Panc1 (cell line): ENCODE measurements around the gene CHST5. TPM values are rescaled to one million over a fixed set of nuclear protein-coding genes. Genes with fewer than 3 reads are reported as not detected.

Source experiments
- ATAC-seq: fragments of 200-7000 bp; cut with Tn5 transposase; 2 replicates; pipeline ENCODE4 v1.9.1; 2020; ENCODE audit warnings: mild to moderate bottlenecking, moderate library complexity
- BruUV-seq: library from RNA; stranded (reverse); fragments of 400-500 nt; replicated peaks from 2 replicates; lab custom pipeline; 2021; lab: Mats Ljungman, UMichigan
- CTCF ChIA-PET: fragments of 300-600 bp; sonication (Branson Sonifier 250); formaldehyde crosslinking; loops from one replicate; lab custom pipeline; 2022; ENCODE audit warnings: antibody characterized with exemption; lab: Charles Lee
- POLR2A ChIA-PET: fragments of 300-600 bp; sonication (Branson Sonifier 250); formaldehyde crosslinking; loops from one replicate; lab custom pipeline; 2022; ENCODE audit warnings: antibody characterized with exemption; lab: Charles Lee
- DNase-seq: peaks from one replicate; pipeline ENCODE4 v3.0.0-alpha.2; 2010; ENCODE audit warnings: low read depth, low spot score
- H3K27ac ChIP-seq: 2 replicates; pipeline ENCODE4 v1.5.1; 2011; ENCODE audit warnings: mild to moderate bottlenecking, low read length, inconsistent platforms
- H3K27me3 ChIP-seq: fragments of 200-500 bp; sonication (Bioruptor generic); 2 replicates; pipeline ENCODE4 v1.6.0; 2014; ENCODE audit warnings: low read length, inconsistent platforms; ENCODE audit not compliant: control insufficient read depth, insufficient read depth
- H3K36me3 ChIP-seq: fragments of 200-500 bp; sonication (Bioruptor generic); 2 replicates; pipeline ENCODE4 v1.5.1; 2014; ENCODE audit warnings: inconsistent platforms, mild to moderate bottlenecking, low read length, moderate library complexity; ENCODE audit not compliant: control insufficient read depth, insufficient read depth
- H3K4me1 ChIP-seq: 2 replicates; pipeline ENCODE4 v1.5.1; 2011; ENCODE audit warnings: inconsistent platforms, mild to moderate bottlenecking, low read length, moderate library complexity; ENCODE audit not compliant: control insufficient read depth, insufficient read depth
- H3K4me3 ChIP-seq, 2 experiments: 2 replicates each; pipeline ENCODE4 v1.5.1; 2011 to 2012; ENCODE audit warnings: low read depth in 2 of 2, low read length in 2 of 2, mild to moderate bottlenecking in 2 of 2, inconsistent platforms in 1 of 2, moderate library complexity in 1 of 2
- H3K9me3 ChIP-seq: fragments of 200-500 bp; sonication (Bioruptor generic); 2 replicates; pipeline ENCODE4 v1.5.1; 2014; ENCODE audit warnings: low read depth, mild to moderate bottlenecking, inconsistent platforms, low read length, moderate library complexity; ENCODE audit not compliant: control insufficient read depth, insufficient read depth
- POLR2AphosphoS5 ChIP-seq: IDR thresholded peaks from 2 replicates; pipeline ENCODE4 v1.6.1; 2012; ENCODE audit warnings: mild to moderate bottlenecking, low read depth, low read length, moderate library complexity
- SIN3A ChIP-seq: IDR thresholded peaks from 2 replicates; pipeline ENCODE4 v1.6.1; 2012; ENCODE audit warnings: low read depth, mild to moderate bottlenecking, low read length, moderate library complexity, borderline replicate concordance; ENCODE audit not compliant: insufficient read depth
- TCF7L2 ChIP-seq: IDR thresholded peaks from 2 replicates; pipeline ENCODE4 v1.6.1; 2011; ENCODE audit warnings: mild to moderate bottlenecking, low read depth, low read length, inconsistent platforms
- in situ Hi-C: cut with HindIII; loops from 2 replicates; pipeline ENCODE4 v1.10.0; 2016; ENCODE audit warnings: low sequenced_read_pairs, low pct_unique_long_range_greater_than_20kb
- intact Hi-C: fragments of 100-400 bp; cut with micrococcal nuclease; formaldehyde crosslinking; loops from one replicate; pipeline ENCODE4 v1.10.0; 2022; ENCODE audit not compliant: unreplicated experiment
- total RNA-seq: library from RNA; stranded (reverse); gene quantifications from one replicate; pipeline ENCODE4 v1.2.1, GENCODE V29; 2021; ENCODE audit not compliant: unreplicated experiment
- TF ChIP-seq, protein P1 (sequence below), 2 experiments: IDR thresholded peaks; 2 replicates each; pipeline ENCODE4 v1.6.1; 2011 to 2012; ENCODE audit warnings: low read depth in 2 of 2, control low read depth in 1 of 2, low read length in 1 of 2, mild to moderate bottlenecking in 1 of 2, moderate library complexity in 1 of 2; ENCODE audit not compliant: insufficient read depth in 1 of 2
- TF ChIP-seq, protein P2 (sequence below): fragments of 450-650 bp; IDR thresholded peaks from 2 replicates; pipeline ENCODE4 v1.5.1; 2017; ENCODE audit warnings: mild to moderate bottlenecking

CHST5 gene
- total RNA-seq, 1 experiment from 2014 or later = 0.15 TPM

DNA sequence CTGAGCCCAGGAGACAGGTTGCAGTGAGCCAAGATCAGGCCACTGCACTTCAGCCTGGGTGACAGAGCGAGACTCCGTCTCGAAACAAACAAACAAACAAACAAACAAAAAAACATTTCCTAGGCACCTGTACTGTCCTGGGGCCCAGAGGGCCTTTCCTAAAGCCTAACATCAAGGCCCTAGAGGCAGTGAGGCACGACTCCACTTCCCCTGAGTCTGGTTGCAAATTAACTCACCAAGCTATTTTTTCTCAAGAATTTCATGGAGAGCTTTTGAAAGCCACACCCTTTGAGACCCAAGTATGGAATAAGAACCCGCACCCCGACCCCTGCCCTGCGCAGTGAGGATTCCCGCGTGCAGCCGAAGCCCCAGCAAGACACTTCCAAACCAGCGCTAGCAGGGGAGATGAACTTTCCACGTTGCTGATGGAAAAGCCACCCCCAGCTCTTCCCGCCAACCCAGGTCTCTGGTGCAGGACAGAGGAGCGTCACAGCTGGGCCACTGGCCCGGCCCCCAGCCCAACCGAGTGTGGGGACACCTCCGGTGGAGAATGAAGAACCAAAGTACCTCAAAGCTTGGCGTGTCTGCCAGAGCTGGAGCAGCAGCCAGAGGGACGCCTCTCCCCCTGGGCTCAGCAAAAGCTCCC, 1.2 kb downstream of the CHST5 start:
- H3K4me3 ChIP-seq = no peak overlapping the region
- in situ Hi-C loops (no loop called here), intact Hi-C loops (no loop called here)
- POLR2A ChIA-PET = no interaction called here
- ATAC-seq (no peak), DNase-seq (no peak)
- H3K9me3 ChIP-seq = no peaks in the 10 kb centered on the region
- CTCF ChIA-PET = no interaction called here
- TF ChIP-seq SIN3A (no peak), TCF7L2 (no peak), POLR2AphosphoS5 (no peak)
- TF ChIP-seq, protein P1, sequence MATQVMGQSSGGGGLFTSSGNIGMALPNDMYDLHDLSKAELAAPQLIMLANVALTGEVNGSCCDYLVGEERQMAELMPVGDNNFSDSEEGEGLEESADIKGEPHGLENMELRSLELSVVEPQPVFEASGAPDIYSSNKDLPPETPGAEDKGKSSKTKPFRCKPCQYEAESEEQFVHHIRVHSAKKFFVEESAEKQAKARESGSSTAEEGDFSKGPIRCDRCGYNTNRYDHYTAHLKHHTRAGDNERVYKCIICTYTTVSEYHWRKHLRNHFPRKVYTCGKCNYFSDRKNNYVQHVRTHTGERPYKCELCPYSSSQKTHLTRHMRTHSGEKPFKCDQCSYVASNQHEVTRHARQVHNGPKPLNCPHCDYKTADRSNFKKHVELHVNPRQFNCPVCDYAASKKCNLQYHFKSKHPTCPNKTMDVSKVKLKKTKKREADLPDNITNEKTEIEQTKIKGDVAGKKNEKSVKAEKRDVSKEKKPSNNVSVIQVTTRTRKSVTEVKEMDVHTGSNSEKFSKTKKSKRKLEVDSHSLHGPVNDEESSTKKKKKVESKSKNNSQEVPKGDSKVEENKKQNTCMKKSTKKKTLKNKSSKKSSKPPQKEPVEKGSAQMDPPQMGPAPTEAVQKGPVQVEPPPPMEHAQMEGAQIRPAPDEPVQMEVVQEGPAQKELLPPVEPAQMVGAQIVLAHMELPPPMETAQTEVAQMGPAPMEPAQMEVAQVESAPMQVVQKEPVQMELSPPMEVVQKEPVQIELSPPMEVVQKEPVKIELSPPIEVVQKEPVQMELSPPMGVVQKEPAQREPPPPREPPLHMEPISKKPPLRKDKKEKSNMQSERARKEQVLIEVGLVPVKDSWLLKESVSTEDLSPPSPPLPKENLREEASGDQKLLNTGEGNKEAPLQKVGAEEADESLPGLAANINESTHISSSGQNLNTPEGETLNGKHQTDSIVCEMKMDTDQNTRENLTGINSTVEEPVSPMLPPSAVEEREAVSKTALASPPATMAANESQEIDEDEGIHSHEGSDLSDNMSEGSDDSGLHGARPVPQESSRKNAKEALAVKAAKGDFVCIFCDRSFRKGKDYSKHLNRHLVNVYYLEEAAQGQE (IDR thresholded peaks at IDR 0.05; ENCODE audit: insufficient read depth in 1 of 2, low read depth in 2 of 2, low read length in 1 of 2) = no peak
- TF ChIP-seq, protein P2, sequence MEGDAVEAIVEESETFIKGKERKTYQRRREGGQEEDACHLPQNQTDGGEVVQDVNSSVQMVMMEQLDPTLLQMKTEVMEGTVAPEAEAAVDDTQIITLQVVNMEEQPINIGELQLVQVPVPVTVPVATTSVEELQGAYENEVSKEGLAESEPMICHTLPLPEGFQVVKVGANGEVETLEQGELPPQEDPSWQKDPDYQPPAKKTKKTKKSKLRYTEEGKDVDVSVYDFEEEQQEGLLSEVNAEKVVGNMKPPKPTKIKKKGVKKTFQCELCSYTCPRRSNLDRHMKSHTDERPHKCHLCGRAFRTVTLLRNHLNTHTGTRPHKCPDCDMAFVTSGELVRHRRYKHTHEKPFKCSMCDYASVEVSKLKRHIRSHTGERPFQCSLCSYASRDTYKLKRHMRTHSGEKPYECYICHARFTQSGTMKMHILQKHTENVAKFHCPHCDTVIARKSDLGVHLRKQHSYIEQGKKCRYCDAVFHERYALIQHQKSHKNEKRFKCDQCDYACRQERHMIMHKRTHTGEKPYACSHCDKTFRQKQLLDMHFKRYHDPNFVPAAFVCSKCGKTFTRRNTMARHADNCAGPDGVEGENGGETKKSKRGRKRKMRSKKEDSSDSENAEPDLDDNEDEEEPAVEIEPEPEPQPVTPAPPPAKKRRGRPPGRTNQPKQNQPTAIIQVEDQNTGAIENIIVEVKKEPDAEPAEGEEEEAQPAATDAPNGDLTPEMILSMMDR = no peak
- H3K36me3 ChIP-seq = no peaks in the 10 kb centered on the region
- no peaks in the 10 kb centered on the region for H3K4me1 ChIP-seq
- H3K27me3 ChIP-seq = no peaks in the 10 kb centered on the region
- no TSS peak for BruUV-seq
- H3K27ac ChIP-seq = no peak overlapping the region

DNA sequence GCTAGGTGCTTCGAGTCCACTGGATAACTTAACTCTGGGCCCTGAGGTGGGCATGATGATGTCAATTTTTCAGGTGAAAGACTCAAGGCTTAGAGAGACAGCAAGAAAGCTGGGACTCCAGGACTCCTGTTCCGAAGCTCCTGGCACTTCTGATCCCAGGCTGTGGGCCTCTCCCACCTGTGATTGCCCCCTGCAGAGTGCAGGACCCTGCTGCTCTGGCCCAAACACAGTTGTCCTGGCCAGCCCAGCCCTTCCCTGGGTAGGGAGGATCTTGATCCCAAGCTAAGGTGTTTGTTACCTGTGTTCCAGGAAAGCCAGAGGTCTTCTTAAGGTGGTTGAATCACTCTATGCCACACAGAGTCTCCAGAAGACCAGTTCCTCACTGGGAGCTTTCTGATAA, 3.1 kb downstream of the CHST5 start:
- ATAC-seq (no peak), DNase-seq (no peak)
- no peaks in the 10 kb centered on the region for H3K9me3 ChIP-seq
- no peak overlapping the region for H3K27ac ChIP-seq
- H3K4me1 ChIP-seq = no peaks in the 10 kb centered on the region
- no peaks in the 10 kb centered on the region for H3K27me3 ChIP-seq
- intact Hi-C loops = no loop called here
- H3K4me3 ChIP-seq = no peak overlapping the region
- BruUV-seq = no TSS peak
- H3K36me3 ChIP-seq = no peaks in the 10 kb centered on the region
- POLR2A ChIA-PET = no interaction called here
- TF ChIP-seq, protein P1 (IDR thresholded peaks at IDR 0.05; ENCODE audit: insufficient read depth in 1 of 2, low read depth in 2 of 2, low read length in 1 of 2) = no peak
- TF ChIP-seq POLR2AphosphoS5 = no peak
- TF ChIP-seq TCF7L2 = no peak
- TF ChIP-seq SIN3A = no peak
- TF ChIP-seq, protein P2 = no peak
- in situ Hi-C loops = no loop called here
- CTCF ChIA-PET = no interaction called here
